Activated gamma-delta T cell treated with Interleukin-2 at 50 U/mL for 16 hours (primary cell): Measurements from ENCODE around the gene PDE4A.
"Not testable (repeated sequence)": the region's sequence is repeated elsewhere in the genome, so short reads cannot be mapped to it uniquely, and the experiment has no call there.

ENCODE experiments used
- DNase-seq: peaks from one replicate; pipeline ENCODE4 v3.0.0-alpha.2; 2020

Gene PDE4A

DNA sequence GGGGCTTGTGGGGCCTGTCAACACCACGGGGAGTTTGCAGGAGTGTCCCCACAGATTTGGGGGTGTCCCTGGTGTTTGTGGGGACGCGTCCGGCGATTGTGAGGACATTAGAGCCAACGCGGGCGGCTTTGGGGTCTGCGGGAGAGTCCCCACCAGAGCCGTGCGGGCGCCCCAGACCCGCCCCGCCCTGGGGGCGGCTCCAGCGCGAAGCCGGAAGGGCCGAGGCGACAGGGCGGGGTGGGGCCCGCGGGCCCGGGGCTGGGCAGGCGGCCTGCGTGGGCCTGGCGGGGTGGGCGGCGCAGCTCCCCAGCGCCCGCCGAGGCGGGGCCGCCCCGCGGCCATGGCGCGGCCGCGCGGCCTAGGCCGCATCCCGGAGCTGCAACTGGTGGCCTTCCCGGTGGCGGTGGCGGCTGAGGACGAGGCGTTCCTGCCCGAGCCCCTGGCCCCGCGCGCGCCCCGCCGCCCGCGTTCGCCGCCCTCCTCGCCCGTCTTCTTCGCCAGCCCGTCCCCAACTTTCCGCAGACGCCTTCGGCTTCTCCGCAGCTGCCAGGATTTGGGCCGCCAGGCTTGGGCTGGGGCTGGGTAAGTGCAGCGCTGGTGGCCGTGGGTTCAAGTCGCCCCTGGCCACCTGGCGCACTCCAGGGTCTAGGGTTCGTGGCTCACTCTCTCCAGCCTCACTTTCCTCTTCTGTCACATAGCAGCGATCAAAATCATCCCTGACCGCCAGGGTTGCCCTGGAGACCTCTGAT, 10.3 kb downstream of the PDE4A start:
- no peak for DNase-seq

DNA sequence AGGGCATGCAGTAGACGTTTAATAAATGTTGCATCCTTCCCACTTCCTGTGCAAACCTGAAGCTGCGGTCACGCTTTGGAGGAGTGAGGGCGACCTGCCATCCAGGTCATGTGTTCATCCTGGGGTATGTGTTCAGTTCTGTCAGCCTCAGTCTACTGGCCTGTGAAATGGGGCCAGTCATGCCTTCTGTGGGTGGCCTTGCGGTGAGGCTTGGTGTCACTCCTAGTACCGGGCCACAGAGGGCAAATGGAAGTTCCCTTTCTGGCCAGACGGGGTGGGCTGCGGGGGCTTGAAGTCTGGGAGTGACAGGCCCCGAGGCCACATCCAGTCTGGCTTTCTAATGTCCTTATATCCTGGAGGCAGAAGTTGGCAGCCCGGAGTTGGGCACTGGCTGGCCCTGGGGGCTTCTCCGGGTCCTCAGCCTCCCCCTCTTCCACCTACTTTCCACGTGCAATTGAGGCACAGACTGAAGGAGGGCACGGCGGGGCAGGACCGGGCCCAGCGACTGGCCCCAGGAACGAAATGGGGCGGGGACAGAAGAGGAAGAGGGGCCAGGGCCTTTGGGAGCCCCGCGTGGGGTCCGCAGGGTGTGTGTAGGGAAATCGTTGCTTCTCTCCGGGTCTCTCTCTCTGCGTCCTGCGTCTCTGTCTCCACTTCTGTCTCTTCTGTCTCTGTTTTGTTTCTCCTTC, 11.1 kb downstream of the PDE4A start:
- DNase-seq = peak; percentile 42

DNA sequence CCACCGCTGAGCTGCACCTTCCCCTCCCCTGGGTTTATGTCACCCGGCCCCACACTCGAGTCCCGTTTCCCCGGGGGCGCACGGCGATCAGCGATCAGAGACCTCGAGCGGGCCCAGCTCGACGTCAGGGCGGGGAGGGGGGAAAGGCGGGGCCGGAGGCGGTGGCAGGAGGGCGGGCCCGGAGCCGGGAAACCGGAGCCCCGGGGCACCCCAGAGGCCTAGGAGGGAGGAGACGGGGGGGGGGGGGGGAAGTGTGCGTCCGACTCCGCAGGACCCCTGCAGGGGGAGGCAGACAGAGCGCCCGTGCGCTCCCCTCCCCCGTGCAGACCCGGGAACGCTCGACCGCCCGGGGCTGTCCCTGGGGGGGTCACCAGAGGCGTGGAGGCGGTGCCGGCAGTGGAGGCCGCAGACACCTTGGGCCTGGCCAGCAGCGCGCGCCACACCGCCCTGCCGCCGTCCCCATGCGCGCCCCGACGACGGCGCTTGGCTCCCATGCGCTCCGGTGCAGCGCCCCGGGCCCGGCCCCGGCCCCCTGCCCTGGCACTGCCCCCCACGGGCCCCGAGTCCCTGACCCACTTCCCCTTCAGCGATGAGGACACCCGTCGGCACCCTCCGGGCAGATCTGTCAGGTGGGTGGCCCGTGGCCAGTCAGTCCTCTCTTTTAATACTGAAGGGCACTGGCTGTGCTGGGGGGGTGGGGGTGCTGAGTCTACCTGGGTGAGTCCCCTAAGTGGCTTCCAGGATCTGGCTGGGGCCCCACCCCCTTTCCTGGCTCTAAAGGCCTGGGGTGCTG, 11.8 kb downstream of the PDE4A start:
- DNase-seq = peak; percentile 65

DNA sequence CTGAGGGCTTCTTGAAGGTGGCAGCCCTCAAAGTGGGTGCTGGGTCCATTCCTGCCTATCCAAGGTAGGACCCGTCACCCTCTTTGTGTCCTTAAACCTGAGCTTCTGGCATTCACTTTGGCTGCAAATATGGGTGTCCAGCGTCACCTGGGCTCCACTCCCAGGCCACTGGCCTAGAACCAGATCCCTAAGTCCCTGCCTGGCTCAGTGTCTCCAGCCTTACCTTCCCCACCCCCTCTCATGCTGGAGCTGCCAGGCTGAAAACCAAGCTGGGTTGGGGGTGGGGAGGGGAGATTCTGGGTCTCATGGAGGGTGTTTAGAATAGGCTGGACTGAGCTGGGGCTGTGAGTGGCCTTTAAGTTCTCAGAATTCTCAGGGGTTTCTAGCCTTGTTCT, 12.4 kb downstream of the PDE4A start:
- DNase-seq = no peak

DNA sequence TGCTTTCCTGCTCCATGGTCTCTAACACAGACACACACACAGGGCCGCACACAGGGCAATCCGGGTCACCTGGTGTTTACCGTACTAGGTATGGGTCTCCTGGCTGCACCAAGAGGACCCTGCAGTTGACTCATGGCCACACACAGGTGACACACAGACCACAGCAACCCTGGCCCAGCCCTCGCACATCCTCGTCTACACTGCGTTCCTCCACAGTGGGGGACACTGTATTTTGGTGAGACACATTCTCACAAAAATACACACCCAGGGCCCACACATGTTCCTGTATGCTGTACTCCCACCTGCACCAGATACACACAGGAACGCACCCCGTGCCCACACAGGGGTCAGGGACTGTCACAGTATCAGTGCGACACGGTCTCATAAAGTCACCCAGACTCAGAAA, 12.8 kb downstream of the PDE4A start:
- no peak for DNase-seq

DNA sequence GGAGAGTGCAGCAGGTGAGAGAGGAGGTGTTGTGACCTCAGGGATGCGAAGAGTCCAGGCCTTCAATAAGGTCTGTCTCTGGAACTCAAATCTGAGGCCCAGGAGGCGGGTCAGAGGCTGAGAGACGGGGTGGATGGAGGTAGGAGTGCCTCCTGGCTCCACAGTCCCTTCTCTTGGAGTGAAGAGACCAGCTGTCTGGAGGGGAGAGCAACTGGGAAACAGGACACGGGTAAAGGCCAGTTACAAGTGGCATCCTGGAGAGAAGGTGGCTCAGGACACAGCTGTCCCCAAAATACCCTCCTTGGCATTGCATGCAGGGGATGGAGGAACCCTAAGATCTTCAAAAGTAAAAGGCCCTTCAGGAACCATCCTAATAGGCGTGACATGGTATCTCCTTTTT, 19.2 kb downstream of the PDE4A start:
- DNase-seq = no peak

DNA sequence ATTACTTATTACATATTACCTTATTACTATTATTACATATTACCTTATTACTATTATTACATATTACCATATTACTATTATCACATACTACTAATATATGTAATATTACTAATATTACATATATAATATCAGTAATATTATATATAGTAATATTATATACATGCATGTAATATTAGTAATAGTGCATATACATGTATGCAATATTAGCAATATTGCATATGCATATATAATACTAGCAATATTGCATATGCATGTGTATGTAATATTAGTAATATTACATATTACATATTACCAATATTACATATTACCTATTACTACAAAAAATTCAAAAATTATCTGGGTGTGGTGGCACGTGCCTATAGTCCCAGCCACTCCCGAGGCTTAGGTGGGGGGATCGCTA, 22.4 kb downstream of the PDE4A start:
- no peak for DNase-seq

DNA sequence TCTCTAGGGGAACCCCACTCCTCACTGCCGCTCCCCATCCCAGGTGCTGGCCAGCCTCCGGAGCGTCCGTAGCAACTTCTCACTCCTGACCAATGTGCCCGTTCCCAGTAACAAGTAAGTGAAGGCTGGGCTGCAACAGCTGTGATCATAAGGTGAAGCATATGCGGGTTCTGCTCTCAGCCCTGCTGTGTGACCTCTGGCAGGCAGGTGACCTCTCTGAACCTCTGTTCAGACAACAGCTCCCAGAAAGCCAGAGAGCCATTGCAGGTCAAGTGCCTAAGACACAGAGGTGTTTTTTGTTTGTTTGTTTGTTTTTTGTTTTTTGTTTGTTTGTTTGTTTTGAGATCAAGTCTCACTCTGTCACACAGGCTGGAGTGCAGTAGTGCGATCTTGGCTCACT, 28.7 kb downstream of the PDE4A start:
- no peak for DNase-seq

DNA sequence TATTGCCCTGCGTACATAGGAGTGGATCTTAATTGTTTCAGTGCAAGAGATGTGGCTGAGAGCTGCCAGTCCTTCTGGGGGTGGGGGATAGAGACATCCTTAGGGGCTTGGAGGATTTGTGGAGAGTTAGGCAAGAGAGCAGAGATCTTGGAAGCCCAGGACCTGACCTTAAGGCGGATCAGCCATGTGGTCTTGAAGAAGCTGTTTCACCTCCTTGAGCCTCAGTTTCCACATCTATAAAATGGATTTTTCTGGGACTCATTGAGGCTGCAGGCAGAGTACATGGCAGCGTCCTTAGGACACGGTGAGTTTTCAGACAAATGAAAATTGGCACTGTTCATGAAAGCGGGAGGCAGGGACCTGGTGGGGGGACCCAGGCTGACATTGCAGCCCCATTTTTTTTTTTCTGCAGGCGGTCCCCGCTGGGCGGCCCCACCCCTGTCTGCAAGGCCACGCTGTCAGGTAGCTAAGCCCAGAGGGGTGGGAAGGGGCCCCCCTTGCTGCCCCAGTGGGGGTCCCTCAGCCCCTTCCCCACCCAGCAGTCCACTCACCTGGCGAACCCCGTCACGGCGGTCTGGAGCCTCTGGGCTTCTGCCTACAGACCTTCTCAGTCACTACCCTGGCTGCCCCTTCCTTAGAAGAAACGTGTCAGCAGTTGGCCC, 30.0 kb downstream of the PDE4A start:
- no peak for DNase-seq

DNA sequence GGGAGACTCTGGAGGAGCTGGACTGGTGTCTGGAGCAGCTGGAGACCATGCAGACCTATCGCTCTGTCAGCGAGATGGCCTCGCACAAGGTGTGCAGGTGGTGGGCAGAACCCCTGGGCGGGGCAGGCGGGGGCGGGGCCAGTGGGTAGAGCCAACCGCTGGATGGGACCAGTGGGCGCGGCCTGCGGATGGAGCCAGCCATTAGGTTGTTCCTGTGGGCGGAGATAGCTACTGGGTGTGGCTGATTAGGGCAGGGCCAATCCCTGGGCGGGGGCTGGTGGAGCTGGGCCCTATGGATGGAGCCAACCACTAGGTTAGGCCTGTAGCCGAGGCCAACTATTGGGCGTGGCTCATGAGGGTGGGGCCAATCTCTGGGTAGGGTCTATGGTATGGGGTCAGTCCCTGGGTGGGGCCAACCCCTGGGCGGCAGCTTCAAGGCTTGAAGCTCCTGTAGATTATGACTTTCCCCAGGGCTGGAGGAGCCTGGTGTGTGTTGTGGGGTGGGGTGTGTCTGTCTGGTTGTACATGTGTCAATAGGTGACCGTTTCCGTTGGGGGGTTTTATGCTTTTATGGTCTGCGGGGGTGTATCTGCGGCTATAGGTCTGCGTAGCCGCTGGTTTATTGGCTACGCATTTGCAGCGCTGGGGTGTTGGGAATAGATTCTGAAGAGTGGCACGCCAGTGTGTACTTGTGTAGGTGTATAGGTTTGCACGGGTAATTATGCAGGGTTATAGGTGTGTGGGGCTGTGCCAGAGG, 30.7 kb downstream of the PDE4A start:
- DNase-seq = no peak

DNA sequence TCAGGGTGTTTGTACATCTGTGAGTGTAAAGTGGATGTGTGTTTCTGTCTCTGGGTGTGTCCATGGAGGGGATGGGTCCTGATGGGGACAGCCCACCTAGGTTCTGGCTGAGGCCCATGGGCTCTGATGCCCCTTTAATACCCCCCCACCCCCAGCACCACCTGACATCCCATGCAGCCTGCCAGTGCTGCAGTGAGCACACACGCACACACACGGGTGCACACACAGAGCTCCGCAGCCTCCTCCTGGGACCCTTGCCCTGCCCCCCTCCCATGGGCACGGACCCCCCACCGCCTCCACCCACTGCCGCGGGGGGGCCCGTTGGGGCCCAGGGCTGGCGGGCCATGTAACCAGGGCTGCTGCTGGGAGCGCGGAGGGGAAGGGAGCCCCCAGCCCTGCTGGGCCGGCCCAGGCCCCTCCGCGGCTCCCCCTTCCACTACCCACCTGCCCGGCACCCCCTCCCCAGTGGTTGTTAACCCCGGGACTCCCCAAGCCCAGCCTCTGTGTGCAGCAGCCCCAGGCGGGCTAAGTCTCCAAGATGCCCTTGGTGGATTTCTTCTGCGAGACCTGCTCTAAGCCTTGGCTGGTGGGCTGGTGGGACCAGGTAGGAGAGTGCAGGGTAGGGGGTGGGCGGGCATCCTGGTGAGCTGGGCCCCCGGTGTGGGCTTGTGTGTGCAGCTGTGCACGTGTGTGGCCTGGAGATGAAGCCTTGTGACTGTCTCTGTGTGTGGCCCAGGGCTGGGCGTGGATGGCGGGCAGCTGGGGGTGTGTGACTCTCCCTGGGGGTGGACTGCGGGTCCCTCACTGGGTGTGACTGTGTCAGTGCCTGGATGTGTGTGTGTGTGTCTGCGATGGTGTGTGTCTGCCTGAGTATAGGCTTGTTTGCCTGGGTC, 32.6 kb downstream of the PDE4A start:
- no peak for DNase-seq

DNA sequence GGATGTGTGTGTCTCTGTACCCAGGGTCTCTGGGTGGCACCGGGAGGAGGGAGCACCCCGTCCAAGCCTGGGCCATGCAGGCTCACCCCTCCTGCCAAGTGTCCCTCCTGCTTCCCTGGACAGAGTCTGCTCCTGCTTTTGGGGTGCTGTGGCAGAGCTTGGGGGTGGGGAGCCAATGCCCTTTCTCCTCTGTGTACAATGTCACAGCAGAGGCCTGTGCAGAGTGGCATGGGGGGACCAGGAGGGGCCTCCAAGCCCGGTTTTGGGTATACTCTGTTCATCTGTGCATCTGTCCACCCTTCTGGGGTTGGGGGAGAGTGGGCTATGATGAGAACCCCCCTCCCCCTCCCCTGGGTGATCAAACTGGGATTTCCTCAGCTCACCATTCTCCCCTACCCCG, 33.5 kb downstream of the PDE4A start:
- DNase-seq = no peak

DNA sequence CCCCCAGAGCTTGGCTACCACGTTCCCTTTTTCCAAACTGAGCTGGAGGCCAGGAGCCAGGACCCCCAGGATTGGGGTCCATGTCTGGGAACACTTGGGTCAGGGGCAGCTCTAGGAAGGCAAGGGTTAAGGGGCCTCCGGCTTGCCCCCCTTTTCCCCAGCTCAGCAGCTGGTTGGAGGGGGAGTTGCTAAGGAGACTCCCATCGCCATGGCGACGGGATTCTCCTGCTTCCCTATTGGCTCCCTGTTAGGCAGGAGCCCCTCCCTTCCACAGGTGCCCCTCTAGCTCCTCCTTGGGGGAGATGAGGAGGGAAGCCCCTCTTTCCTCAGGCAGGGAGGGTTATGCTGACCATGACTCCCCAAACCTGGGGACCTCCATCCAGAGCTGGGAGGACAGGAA, 33.9 kb downstream of the PDE4A start:
- no peak for DNase-seq

DNA sequence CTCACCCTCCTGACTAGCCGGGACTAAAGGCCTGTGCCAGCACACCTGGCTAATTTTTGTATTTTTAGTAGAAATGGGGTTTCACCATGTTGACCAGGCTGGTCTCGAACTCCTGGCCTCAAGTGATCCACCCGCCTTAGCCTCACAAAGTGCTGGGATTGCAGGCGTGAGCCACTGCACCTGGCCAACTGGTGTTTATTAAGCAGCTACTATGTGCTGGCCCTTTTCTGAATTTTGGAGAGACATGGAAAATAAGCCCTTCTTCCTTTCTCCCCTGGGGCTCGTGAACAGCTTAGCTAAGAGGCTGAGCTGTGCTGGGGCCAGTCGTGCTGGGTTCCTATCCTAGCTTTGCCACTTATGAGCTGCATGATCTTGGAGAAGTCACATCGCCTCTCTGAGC, 38.4 kb downstream of the PDE4A start:
- not testable (repeated sequence) for DNase-seq

DNA sequence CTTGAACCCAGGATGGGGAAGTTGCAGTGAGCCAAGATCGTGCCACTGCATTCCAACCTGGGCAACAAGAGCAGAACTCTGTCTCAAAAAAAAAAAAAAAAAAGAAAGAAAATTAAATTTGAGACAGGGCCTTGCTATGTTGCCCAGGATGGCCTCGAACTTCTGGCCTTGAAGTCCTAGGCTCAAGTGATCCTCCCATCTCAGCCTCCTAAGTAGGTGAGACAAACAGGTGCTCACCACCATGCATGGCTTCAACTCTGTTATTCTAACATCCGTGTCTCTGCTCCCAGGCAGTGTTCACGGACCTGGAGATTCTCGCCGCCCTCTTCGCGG, 40.3 kb downstream of the PDE4A start:
- no peak for DNase-seq

DNA sequence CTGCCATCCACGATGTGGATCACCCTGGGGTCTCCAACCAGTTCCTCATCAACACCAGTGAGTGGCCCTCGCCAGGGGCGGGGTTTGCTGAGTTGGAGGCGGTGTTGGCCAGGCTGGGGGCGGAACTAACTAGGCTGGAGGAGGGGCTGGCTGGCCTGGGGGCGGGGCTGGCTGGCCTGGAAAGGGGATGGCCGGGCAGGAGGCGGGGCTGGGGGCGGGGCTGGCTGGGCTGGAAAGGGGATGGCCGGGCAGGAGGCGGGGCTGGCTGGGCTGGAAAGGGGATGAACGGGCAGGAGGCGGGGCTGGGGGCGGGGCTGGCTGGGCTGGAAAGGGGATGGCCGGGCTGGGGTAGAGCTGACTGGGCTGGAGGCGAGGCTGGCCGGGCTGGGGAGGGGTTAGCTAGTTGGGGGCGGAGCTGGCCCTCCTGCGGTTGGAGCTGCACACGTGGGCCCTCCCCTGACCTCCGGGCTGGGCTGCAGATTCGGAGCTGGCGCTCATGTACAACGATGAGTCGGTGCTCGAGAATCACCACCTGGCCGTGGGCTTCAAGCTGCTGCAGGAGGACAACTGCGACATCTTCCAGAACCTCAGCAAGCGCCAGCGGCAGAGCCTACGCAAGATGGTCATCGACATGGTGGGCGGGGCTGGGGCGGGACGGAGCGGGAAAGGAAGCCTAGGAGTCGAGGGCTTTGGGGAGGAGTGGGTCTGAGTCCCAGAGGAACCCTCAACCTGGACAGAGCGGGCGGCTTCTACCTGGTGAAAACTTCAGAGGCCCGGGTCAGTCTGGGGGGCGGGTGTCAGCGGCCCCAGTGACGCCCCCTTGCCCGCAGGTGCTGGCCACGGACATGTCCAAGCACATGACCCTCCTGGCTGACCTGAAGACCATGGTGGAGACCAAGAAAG, 41.0 kb downstream of the PDE4A start:
- DNase-seq = peak; percentile 77

DNA sequence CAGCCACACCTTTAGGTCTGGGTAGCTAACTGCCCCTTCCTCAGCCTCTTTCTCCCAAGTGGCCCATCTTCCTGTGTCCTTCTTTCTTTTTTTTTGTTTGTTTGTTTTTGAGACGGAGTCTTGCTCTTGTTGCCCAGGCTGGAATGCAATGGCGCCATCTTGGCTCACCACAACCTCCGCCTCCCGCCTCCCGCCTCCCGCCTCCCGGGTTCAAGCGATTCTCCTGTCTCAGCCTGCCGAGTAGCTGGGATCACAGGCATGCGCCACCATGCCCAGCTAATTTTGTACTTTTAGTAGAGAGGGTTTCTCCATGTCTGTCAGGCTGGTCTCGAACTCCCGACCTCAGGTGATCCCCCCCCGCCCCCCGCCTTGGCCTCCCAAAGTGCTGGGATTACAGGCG, 41.7 kb downstream of the PDE4A start:
- not testable (repeated sequence) for DNase-seq

DNA sequence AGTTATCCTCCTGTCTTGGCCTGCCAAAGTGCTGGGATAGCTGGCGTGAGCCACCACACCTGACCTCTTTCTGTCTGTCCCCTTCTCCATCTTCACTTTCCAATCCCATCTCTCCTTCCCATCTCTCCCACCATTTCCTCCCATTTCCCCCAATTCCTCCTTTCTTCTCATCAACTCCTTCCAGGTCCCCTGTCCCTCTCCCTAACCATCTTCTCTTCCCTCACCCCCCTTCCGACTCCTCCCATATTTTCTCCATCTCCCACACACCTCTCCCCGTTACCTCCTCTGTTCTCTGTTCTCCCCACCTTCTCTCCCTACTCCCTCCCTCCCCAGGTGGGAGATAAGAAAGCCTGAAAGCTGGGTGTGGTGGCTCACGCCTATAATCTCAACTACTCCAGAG, 42.2 kb downstream of the PDE4A start:
- DNase-seq = no peak

DNA sequence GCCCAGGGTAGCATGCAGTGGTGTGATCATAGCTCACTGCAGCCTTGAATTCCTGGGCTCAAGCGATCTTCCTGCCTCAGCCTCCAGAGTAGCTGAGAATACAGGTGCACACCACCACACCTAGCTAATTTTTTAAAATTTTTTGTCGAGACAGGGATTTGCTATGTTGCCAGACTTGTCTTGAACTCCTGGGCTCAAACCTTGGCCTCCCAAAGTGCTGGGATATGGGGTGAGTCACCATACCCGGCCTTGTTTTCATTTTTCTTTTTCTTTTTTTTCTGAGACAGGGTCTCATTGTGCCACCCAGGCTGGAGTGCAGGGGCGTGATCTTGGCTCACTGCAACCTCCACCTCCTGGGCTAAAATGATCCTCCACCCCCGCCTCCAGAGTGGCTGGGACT, 44.1 kb downstream of the PDE4A start:
- no peak for DNase-seq

DNA sequence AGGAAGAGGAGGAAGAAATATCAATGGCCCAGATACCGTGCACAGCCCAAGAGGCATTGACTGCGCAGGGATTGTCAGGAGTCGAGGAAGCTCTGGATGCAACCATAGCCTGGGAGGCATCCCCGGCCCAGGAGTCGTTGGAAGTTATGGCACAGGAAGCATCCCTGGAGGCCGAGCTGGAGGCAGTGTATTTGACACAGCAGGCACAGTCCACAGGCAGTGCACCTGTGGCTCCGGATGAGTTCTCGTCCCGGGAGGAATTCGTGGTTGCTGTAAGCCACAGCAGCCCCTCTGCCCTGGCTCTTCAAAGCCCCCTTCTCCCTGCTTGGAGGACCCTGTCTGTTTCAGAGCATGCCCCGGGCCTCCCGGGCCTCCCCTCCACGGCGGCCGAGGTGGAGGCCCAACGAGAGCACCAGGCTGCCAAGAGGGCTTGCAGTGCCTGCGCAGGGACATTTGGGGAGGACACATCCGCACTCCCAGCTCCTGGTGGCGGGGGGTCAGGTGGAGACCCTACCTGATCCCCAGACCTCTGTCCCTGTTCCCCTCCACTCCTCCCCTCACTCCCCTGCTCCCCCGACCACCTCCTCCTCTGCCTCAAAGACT, 46.9 kb downstream of the PDE4A start:
- no peak for DNase-seq
